Gastrocnemius medialis (tissue), 4 donors: ENCODE measurements around the gene CSF1. TPM values are rescaled to one million over a fixed set of nuclear protein-coding genes. Genes with fewer than 3 reads are reported as not detected.

Source experiments
- ATAC-seq, 2 donors: fragments of 150-250 bp; one replicate each; pipeline ENCODE4 v1.9.1; 2016
- DNase-seq, 2 donors: peaks; one replicate each; pipeline ENCODE4 v3.0.0-alpha.2; 2019
- H3K27ac ChIP-seq, 4 donors: fragments of 200-600 bp; sonication (generic); 1 replicate in 1 of 4; 2 replicates in 3 of 4; pipeline ENCODE4 v1.5.1; 2016 to 2018; ENCODE audit warnings: mild to moderate bottlenecking in 2 of 4, moderate library complexity in 1 of 4
- H3K27me3 ChIP-seq, 3 donors: fragments of 200-600 bp; sonication (generic) in 2 of 3; 1 replicate in 1 of 3; 2 replicates in 2 of 3; pipeline versions ENCODE4 v1.5.1 to v1.6.0; 2016 to 2019; ENCODE audit warnings: mild to moderate bottlenecking in 1 of 3, moderate library complexity in 1 of 3
- H3K36me3 ChIP-seq, 2 donors: fragments of 200-600 bp; sonication (generic) in 1 of 2; one replicate each; pipeline ENCODE4 v1.5.1; 2017 to 2018
- H3K4me1 ChIP-seq, 2 donors: fragments of 200-600 bp; sonication (generic) in 1 of 2; one replicate each; pipeline ENCODE4 v1.5.1; 2016 to 2017; ENCODE audit warnings: mild to moderate bottlenecking in 2 of 2
- H3K4me3 ChIP-seq, 4 donors: fragments of 200-600 bp; sonication (generic) in 3 of 4; 1 replicate in 1 of 4; 2 replicates in 3 of 4; pipeline ENCODE4 v1.5.1; 2016 to 2019; ENCODE audit warnings: mild to moderate bottlenecking in 2 of 4
- H3K9me3 ChIP-seq, 3 donors: fragments of 200-600 bp; sonication (generic) in 2 of 3; 1 replicate in 1 of 3; 2 replicates in 2 of 3; pipeline ENCODE4 v1.5.1; 2016 to 2019
- CTCF ChIP-seq, 5 experiments: fragments of 450-650 bp in 3 of 5; fragments of 200-600 bp in 2 of 5; sonication (generic) in 2 of 5; IDR thresholded peaks in 4 of 5; conservative IDR thresholded peaks in 1 of 5; 1 replicate in 4 of 5; 2 replicates in 1 of 5; pipeline ENCODE4 v1.5.1; 2016 to 2019; ENCODE audit warnings: antibody characterized with exemption in 5 of 5, mild to moderate bottlenecking in 3 of 5, moderate library complexity in 3 of 5
- POLR2A ChIP-seq, 2 donors: fragments of 450-650 bp; IDR thresholded peaks; one replicate each; pipeline ENCODE4 v1.6.1; 2017; ENCODE audit warnings: antibody characterized with exemption in 2 of 2, mild to moderate bottlenecking in 2 of 2, moderate library complexity in 2 of 2
- in situ Hi-C, 4 donors: fragments of 200-750 bp; cut with MboI; loops; one replicate each; pipeline versions ENCODE4 v1.15.0 to v1.8.0; 2017; ENCODE audit warnings: low sequenced_read_pairs in 4 of 4
- intact Hi-C: fragments of 100-400 bp; cut with DNase I; formaldehyde crosslinking; loops from one replicate; pipeline ENCODE4 v1.15.1; 2023; ENCODE audit warnings: low total_unique reads
- total RNA-seq, 4 donors: library from RNA; depleted of rRNA; stranded (reverse); fragments of >200 nt; gene quantifications; one replicate each; pipeline versions ENCODE4 v1.1.0 to v1.2.3, GENCODE V29; 2016

CSF1 gene
- total RNA-seq, 4 donors from 2014 or later: 14.6 to 31.1 (median 19.6) TPM

GRCh38 chr1:109894823-109895719 lies 15.6 kb upstream of the CSF1 start:
- TF ChIP-seq POLR2A (IDR thresholded peaks at IDR 0.05) (no peak), CTCF (IDR thresholded peaks at IDR 0.05 in 4 of 5, conservative IDR thresholded peaks at IDR 0.05 in 1 of 5) (no peak)
- intact Hi-C loops: no loop called here
- Histone ChIP-seq H3K36me3 (no peaks in the 10 kb centered on the region), H3K4me3 (no peak overlapping the region), H3K4me1 (peaks cover 7 to 30% of the 10 kb centered on the region in 2 donors), H3K27ac (peak overlapping the region in 3 of 4 donors; percentile 6 to 68 (median 57)), H3K9me3 (no peaks in the 10 kb centered on the region), H3K27me3 (no peaks in the 10 kb centered on the region)
- ATAC-seq (no peak), DNase-seq (no peak)
- in situ Hi-C loops: no loop called here

- Histone ChIP-seq H3K4me3 (no peak overlapping the region), H3K27me3 (no peaks in the 10 kb centered on the region), H3K36me3 (no peaks in the 10 kb centered on the region), H3K9me3 (no peaks in the 10 kb centered on the region), H3K4me1 (peaks cover 7 to 30% of the 10 kb centered on the region in 2 donors), H3K27ac (peak overlapping the region; percentile 41 to 71 (median 62))
- in situ Hi-C loops: no loop called here
- DNase-seq (no peak), ATAC-seq (peak; percentile 42 to 61)
- intact Hi-C loops: no loop called here
- TF ChIP-seq POLR2A (IDR thresholded peaks at IDR 0.05): no peak
- no peak for TF ChIP-seq CTCF (IDR thresholded peaks at IDR 0.05 in 4 of 5, conservative IDR thresholded peaks at IDR 0.05 in 1 of 5)
Observed at GRCh38 chr1:109895720-109896504, 14.7 kb upstream of the CSF1 start.

- no peak for ATAC-seq
Observed at GRCh38 chr1:109896681-109897080, 14.0 kb upstream of the CSF1 start.

More at GRCh38 chr1:109896681-109897080, 14.0 kb upstream of the CSF1 start:
- no peaks in the 10 kb centered on the region for H3K27me3 ChIP-seq
- no peaks in the 10 kb centered on the region for H3K9me3 ChIP-seq
- peaks cover 7 to 27% of the 10 kb centered on the region in 2 donors for H3K4me1 ChIP-seq
- in situ Hi-C loops (no loop called here), intact Hi-C loops (no loop called here)
- DNase-seq: no peak
- H3K27ac ChIP-seq: peak overlapping the region; percentile 41 to 71 (median 62)
- no peak overlapping the region for H3K4me3 ChIP-seq
- TF ChIP-seq POLR2A (IDR thresholded peaks at IDR 0.05) (no peak), CTCF (IDR thresholded peaks at IDR 0.05 in 4 of 5, conservative IDR thresholded peaks at IDR 0.05 in 1 of 5) (no peak)
- H3K36me3 ChIP-seq: no peaks in the 10 kb centered on the region
